ENCODE results near the gene ATP9A. TPM values are rescaled to one million over a fixed set of nuclear protein-coding genes. Genes with fewer than 3 reads are reported as not detected.

Gene ATP9A
- total and polyA plus RNA-seq, 4 donors, result 2.4 to 16.7 (median 9.9) TPM

DNA sequence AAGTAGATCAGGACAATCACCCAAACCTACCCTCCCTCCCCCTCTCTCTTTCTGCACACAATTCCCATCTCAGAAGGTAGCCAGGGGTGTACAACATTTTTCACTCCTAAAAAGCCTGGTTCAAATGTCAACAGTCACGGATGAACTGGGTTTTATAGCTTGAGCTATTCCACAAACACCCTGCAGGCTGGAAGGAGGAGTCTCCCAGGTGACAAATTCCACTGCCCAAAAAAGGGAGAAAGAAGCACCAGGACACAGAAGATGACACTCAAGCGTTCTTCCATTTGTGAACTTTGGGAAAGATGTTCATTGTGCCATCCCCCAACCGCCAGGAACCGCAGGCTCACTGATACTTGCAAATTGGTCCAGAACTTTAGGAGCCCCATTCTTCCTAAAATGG lies 114.1 kb downstream of the ATP9A start:
- DNase-seq (ENCODE audit: low spot score), result no peak
- no peaks in the 10 kb centered on the region for H3K4me1 ChIP-seq (ENCODE audit: control insufficient read depth in 4 of 4, insufficient read depth in 4 of 4, low read length in 3 of 4)
- TF ChIP-seq NR2F2 (IDR thresholded peaks at IDR 0.05) (no peak), TAF1 (conservative IDR thresholded peaks at IDR 0.05) (no peak), FOXA2 (IDR thresholded peaks at IDR 0.05) (no peak), RXRA (IDR thresholded peaks at IDR 0.05) (no peak), YY1 (IDR thresholded peaks at IDR 0.05) (no peak), HNF4G (IDR thresholded peaks at IDR 0.05) (no peak), EGR1 (IDR thresholded peaks at IDR 0.05; ENCODE audit: low read depth in 2 of 2) (no peak), HNF4A (conservative IDR thresholded peaks at IDR 0.05) (no peak), SP1 (IDR thresholded peaks at IDR 0.05) (no peak), FOXA1 (IDR thresholded peaks at IDR 0.05) (no peak)
- TF ChIP-seq, protein P1, sequence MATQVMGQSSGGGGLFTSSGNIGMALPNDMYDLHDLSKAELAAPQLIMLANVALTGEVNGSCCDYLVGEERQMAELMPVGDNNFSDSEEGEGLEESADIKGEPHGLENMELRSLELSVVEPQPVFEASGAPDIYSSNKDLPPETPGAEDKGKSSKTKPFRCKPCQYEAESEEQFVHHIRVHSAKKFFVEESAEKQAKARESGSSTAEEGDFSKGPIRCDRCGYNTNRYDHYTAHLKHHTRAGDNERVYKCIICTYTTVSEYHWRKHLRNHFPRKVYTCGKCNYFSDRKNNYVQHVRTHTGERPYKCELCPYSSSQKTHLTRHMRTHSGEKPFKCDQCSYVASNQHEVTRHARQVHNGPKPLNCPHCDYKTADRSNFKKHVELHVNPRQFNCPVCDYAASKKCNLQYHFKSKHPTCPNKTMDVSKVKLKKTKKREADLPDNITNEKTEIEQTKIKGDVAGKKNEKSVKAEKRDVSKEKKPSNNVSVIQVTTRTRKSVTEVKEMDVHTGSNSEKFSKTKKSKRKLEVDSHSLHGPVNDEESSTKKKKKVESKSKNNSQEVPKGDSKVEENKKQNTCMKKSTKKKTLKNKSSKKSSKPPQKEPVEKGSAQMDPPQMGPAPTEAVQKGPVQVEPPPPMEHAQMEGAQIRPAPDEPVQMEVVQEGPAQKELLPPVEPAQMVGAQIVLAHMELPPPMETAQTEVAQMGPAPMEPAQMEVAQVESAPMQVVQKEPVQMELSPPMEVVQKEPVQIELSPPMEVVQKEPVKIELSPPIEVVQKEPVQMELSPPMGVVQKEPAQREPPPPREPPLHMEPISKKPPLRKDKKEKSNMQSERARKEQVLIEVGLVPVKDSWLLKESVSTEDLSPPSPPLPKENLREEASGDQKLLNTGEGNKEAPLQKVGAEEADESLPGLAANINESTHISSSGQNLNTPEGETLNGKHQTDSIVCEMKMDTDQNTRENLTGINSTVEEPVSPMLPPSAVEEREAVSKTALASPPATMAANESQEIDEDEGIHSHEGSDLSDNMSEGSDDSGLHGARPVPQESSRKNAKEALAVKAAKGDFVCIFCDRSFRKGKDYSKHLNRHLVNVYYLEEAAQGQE (IDR thresholded peaks at IDR 0.05), result no peak
- TF ChIP-seq, protein P2, sequence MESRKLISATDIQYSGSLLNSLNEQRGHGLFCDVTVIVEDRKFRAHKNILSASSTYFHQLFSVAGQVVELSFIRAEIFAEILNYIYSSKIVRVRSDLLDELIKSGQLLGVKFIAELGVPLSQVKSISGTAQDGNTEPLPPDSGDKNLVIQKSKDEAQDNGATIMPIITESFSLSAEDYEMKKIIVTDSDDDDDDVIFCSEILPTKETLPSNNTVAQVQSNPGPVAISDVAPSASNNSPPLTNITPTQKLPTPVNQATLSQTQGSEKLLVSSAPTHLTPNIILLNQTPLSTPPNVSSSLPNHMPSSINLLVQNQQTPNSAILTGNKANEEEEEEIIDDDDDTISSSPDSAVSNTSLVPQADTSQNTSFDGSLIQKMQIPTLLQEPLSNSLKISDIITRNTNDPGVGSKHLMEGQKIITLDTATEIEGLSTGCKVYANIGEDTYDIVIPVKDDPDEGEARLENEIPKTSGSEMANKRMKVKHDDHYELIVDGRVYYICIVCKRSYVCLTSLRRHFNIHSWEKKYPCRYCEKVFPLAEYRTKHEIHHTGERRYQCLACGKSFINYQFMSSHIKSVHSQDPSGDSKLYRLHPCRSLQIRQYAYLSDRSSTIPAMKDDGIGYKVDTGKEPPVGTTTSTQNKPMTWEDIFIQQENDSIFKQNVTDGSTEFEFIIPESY (IDR thresholded peaks at IDR 0.05), result no peak
- no peak overlapping the region for H3K9ac ChIP-seq (ENCODE audit: low read depth in 1 of 2, low read length in 2 of 2)
- WGBS, result 94% methylated on average over 4 of the region's 4 CpGs
- H3K36me3 ChIP-seq (ENCODE audit: control insufficient read depth in 4 of 4, insufficient read depth in 3 of 4, low read depth in 1 of 4, low read length in 3 of 4), result peaks cover 0 to 8% (median 2%) of the 10 kb centered on the region in 4 donors
- H3K27ac ChIP-seq (ENCODE audit: low read depth in 1 of 2, low read length in 2 of 2), result no peak overlapping the region
- H3K9me3 ChIP-seq (ENCODE audit: control insufficient read depth in 4 of 4, low read length in 3 of 4), result no peaks in the 10 kb centered on the region
- no peak overlapping the region for H3K4me3 ChIP-seq (ENCODE audit: low read depth in 1 of 3, low read length in 3 of 3)
- H3K27me3 ChIP-seq (ENCODE audit: control insufficient read depth in 4 of 4, insufficient read depth in 4 of 4, low read length in 3 of 4), result no peaks in the 10 kb centered on the region

DNA sequence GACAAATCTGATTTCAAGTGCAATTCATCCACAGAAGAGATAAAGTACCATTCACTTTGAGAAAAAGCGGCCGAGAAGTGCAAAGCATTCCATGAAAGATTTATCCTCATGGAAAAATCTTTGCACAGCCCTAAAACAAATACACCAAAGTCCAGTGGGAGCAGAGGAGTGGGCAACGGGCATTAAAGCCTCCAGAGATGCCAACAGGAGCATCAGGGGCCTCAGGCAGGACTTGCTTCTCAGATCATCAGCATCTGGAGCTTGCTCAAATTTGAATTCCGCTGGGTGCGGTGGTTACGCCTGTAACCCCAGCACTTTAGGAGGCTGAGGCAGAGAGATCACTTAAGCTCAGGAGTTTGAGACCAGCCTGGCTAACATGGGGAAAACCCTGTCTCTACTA lies 115.0 kb downstream of the ATP9A start:
- DNase-seq (ENCODE audit: low spot score), result no peak
- Histone ChIP-seq H3K4me3 (ENCODE audit: low read depth in 1 of 3, low read length in 3 of 3) (no peak overlapping the region), H3K9ac (ENCODE audit: low read depth in 1 of 2, low read length in 2 of 2) (no peak overlapping the region), H3K9me3 (ENCODE audit: control insufficient read depth in 4 of 4, low read length in 3 of 4) (no peaks in the 10 kb centered on the region), H3K27ac (ENCODE audit: low read depth in 1 of 2, low read length in 2 of 2) (no peak overlapping the region), H3K4me1 (ENCODE audit: control insufficient read depth in 4 of 4, insufficient read depth in 4 of 4, low read length in 3 of 4) (no peaks in the 10 kb centered on the region), H3K27me3 (ENCODE audit: control insufficient read depth in 4 of 4, insufficient read depth in 4 of 4, low read length in 3 of 4) (no peaks in the 10 kb centered on the region), H3K36me3 (ENCODE audit: control insufficient read depth in 4 of 4, insufficient read depth in 3 of 4, low read depth in 1 of 4, low read length in 3 of 4) (peaks cover 0 to 10% (median 3%) of the 10 kb centered on the region in 4 donors)
- TF ChIP-seq RAD21 (IDR thresholded peaks at IDR 0.05), result no peak
- TF ChIP-seq NR2F2 (IDR thresholded peaks at IDR 0.05), result no peak
- TF ChIP-seq, protein P1 (IDR thresholded peaks at IDR 0.05), result no peak
- TF ChIP-seq EGR1 (IDR thresholded peaks at IDR 0.05; ENCODE audit: low read depth in 2 of 2), result no peak
- TF ChIP-seq GABPA (IDR thresholded peaks at IDR 0.05 in 1 of 2, conservative IDR thresholded peaks at IDR 0.05 in 1 of 2), result no peak
- no peak for TF ChIP-seq YY1 (IDR thresholded peaks at IDR 0.05)
- no peak for TF ChIP-seq HNF4A (conservative IDR thresholded peaks at IDR 0.05)
- no peak for TF ChIP-seq SP1 (IDR thresholded peaks at IDR 0.05)
- TF ChIP-seq, protein P3, sequence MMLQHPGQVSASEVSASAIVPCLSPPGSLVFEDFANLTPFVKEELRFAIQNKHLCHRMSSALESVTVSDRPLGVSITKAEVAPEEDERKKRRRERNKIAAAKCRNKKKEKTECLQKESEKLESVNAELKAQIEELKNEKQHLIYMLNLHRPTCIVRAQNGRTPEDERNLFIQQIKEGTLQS (IDR thresholded peaks at IDR 0.05), result no peak
- TF ChIP-seq, protein P2 (IDR thresholded peaks at IDR 0.05), result no peak
- TF ChIP-seq JUND (IDR thresholded peaks at IDR 0.05), result no peak
- TF ChIP-seq, protein P4, sequence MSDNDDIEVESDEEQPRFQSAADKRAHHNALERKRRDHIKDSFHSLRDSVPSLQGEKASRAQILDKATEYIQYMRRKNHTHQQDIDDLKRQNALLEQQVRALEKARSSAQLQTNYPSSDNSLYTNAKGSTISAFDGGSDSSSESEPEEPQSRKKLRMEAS (IDR thresholded peaks at IDR 0.05), result no peak
- TF ChIP-seq TAF1 (conservative IDR thresholded peaks at IDR 0.05), result no peak
- no peak for TF ChIP-seq FOXA2 (IDR thresholded peaks at IDR 0.05)
- WGBS, result 82% methylated on average over 6 of the region's 6 CpGs

All from liver (tissue), 9 donors.